Hepatocyte (in vitro differentiated cells): ENCODE measurements around the gene STAP2. TPM values are rescaled to one million over a fixed set of nuclear protein-coding genes. Genes with fewer than 3 reads are reported as not detected.

ENCODE experiments used
- DNase-seq: peaks from one replicate; pipeline ENCODE4 v3.0.0-alpha.2; 2016; ENCODE audit warnings: low spot score
- H2AFZ ChIP-seq: fragments of 200-600 bp; sonication (generic); 2 replicates; pipeline ENCODE4 v1.6.0; 2016; ENCODE audit warnings: antibody characterized with exemption, mild to moderate bottlenecking
- H3K27ac ChIP-seq: fragments of 200-600 bp; sonication (generic); 2 replicates; pipeline ENCODE4 v1.5.1; 2016; ENCODE audit warnings: mild to moderate bottlenecking
- H3K27me3 ChIP-seq: fragments of 200-600 bp; sonication (generic); 2 replicates; pipeline ENCODE4 v1.6.1; 2016
- H3K36me3 ChIP-seq: fragments of 200-600 bp; sonication (generic); replicated peaks from 2 replicates; pipeline ENCODE4 v1.5.1; 2016; ENCODE audit warnings: low read depth; ENCODE audit not compliant: insufficient read depth
- H3K4me1 ChIP-seq: fragments of 200-600 bp; sonication (generic); 2 replicates; pipeline ENCODE4 v1.5.1; 2016; ENCODE audit warnings: mild to moderate bottlenecking, moderate library complexity; ENCODE audit not compliant: insufficient read depth
- H3K4me2 ChIP-seq: fragments of 200-600 bp; sonication (generic); 2 replicates; pipeline ENCODE4 v1.6.0; 2016
- H3K4me3 ChIP-seq: fragments of 200-600 bp; sonication (generic); 2 replicates; pipeline ENCODE4 v1.5.1; 2016; ENCODE audit warnings: mild to moderate bottlenecking
- H3K79me2 ChIP-seq: fragments of 200-600 bp; sonication (generic); 2 replicates; pipeline ENCODE4 v1.6.0; 2017; ENCODE audit warnings: mild to moderate bottlenecking
- H3K9me2 ChIP-seq: fragments of 200-600 bp; sonication (generic); replicated peaks from 2 replicates; pipeline ENCODE4 v1.6.0; 2017; ENCODE audit warnings: mild to moderate bottlenecking; ENCODE audit not compliant: insufficient read depth
- H3K9me3 ChIP-seq: fragments of 200-600 bp; sonication (generic); 2 replicates; pipeline ENCODE4 v1.5.1; 2016; ENCODE audit warnings: low read depth, mild to moderate bottlenecking
- H4K20me1 ChIP-seq: fragments of 200-600 bp; sonication (generic); 2 replicates; pipeline ENCODE4 v1.6.0; 2016; ENCODE audit warnings: mild to moderate bottlenecking; ENCODE audit not compliant: insufficient read depth, poor library complexity, severe bottlenecking
- EZH2 ChIP-seq: fragments of 200-600 bp; sonication (generic); IDR thresholded peaks from 2 replicates; pipeline ENCODE4 v1.6.1; 2016; ENCODE audit warnings: antibody characterized with exemption, mild to moderate bottlenecking, borderline replicate concordance
- EZH2phosphoT487 ChIP-seq: fragments of 200-600 bp; sonication (generic); IDR thresholded peaks from one replicate; pipeline ENCODE4 v1.6.1; 2018; ENCODE audit warnings: antibody characterized with exemption, mild to moderate bottlenecking, low read depth, moderate library complexity; ENCODE audit not compliant: unreplicated experiment, severe bottlenecking
- WGBS: methylation state at CpG from one replicate; pipeline ENCODE4 v1.1.6; 2016; ENCODE audit warnings: low lambda C conversion rate; ENCODE audit errors: missing lambda C conversion rate; 5-methylcytosine and 5-hydroxymethylcytosine counted together
- polyA plus RNA-seq: library from polyadenylated mRNA; unstranded; fragments of >200 nt; fragmentation: Nextera tagmentation; extraction: Ambion mirVana; gene quantifications from 2 replicates; pipeline ENCODE4 v1.2.1, GENCODE V29; 2016
- total RNA-seq: library from RNA; depleted of rRNA; stranded (reverse); fragments of >200 nt; gene quantifications from 2 replicates; pipeline ENCODE4 v1.2.3, GENCODE V29; 2014
- TF ChIP-seq, protein P1 (sequence below): fragments of 200-600 bp; sonication (generic); IDR thresholded peaks from 2 replicates; pipeline ENCODE4 v1.5.1; 2016; ENCODE audit warnings: antibody characterized with exemption, mild to moderate bottlenecking; ENCODE audit not compliant: poor library complexity

STAP2 gene, protein sequence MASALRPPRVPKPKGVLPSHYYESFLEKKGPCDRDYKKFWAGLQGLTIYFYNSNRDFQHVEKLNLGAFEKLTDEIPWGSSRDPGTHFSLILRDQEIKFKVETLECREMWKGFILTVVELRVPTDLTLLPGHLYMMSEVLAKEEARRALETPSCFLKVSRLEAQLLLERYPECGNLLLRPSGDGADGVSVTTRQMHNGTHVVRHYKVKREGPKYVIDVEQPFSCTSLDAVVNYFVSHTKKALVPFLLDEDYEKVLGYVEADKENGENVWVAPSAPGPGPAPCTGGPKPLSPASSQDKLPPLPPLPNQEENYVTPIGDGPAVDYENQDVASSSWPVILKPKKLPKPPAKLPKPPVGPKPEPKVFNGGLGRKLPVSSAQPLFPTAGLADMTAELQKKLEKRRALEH
- total RNA-seq (27.5 and 28.1 TPM in 2 replicates), polyA plus RNA-seq (34.4 and 45.2 TPM in 2 replicates)

DNA sequence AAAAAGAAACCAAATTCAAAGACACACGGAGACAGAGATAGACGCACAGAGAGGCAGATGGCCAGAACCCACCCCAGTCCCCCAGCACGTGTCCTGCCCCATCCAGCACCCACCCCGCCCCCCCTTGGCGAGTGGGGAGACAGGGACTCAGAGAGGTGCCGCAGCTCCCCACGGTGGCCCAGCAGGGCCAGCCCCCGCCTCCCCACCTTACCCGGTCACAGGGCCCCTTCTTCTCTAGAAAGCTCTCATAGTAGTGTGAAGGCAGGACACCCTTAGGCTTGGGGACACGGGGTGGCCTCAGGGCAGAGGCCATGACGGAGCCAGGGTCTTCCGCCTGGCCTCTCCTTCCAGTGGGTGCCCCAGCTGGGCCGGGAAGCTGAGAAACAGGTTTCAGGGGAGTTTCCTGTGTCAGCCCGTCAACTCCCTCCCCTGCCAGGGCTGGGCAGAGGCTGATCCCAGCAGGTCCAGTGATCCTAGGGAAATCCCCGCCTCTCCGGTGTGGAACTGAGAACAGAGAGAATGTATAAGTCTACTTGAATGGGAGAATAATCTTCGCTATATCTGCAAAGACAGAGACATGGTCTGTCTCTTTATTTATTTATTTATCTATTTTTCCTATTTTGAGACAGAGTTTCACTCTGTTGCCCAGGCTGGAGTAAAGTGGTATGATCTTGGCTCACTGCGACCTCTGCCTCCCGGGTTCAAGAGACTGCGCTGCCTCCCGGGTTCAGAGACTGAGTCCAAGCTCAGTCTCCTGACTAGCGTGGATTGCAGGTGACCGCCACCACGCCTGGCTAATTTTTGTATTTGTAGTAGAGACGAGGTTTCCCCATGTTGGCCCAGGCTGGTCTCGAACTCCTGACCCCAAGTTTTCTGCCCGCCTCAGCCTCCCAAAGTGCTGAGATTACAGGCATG lies at the start of gene STAP2:
STAP2 (minus strand) TSS at position 387 of the 915 bp plus-strand sequence; CDS start at position 313, 74 bp downstream.
- Histone ChIP-seq H3K27ac (peak within 1 kb of the TSS; percentile 85), H3K79me2 (no peaks in the 10 kb centered on the region), H3K4me3 (peak within 1 kb of the TSS; percentile 16), H3K27me3 (no peaks in the 10 kb centered on the region), H3K9me2 (no peaks in the 10 kb centered on the region), H3K36me3 (no peaks in the 10 kb centered on the region), H2AFZ (peak within 1 kb of the TSS; percentile 46), H3K4me1 (peaks cover 23% of the 10 kb centered on the region), H4K20me1 (no peaks in the 10 kb centered on the region), H3K4me2 (peak within 1 kb of the TSS; percentile 73), H3K9me3 (no peaks in the 10 kb centered on the region)
- DNase-seq = peak; percentile 86
- TF ChIP-seq EZH2phosphoT487 (no peak), EZH2 (no peak)
- TF ChIP-seq, protein P1, sequence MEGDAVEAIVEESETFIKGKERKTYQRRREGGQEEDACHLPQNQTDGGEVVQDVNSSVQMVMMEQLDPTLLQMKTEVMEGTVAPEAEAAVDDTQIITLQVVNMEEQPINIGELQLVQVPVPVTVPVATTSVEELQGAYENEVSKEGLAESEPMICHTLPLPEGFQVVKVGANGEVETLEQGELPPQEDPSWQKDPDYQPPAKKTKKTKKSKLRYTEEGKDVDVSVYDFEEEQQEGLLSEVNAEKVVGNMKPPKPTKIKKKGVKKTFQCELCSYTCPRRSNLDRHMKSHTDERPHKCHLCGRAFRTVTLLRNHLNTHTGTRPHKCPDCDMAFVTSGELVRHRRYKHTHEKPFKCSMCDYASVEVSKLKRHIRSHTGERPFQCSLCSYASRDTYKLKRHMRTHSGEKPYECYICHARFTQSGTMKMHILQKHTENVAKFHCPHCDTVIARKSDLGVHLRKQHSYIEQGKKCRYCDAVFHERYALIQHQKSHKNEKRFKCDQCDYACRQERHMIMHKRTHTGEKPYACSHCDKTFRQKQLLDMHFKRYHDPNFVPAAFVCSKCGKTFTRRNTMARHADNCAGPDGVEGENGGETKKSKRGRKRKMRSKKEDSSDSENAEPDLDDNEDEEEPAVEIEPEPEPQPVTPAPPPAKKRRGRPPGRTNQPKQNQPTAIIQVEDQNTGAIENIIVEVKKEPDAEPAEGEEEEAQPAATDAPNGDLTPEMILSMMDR = no peak
- 53% methylated on average over 24 of the region's 27 CpGs for WGBS

GRCh38 chr19:4386041-4386782 lies 47.6 kb upstream of the STAP2 start:
- Histone ChIP-seq H3K27ac (peak overlapping the region; percentile 81), H3K4me1 (peaks cover 39% of the 10 kb centered on the region), H3K4me2 (no peak overlapping the region), H3K79me2 (peaks cover 90% of the 10 kb centered on the region), H3K9me2 (no peaks in the 10 kb centered on the region), H3K9me3 (no peaks in the 10 kb centered on the region), H4K20me1 (peaks cover 35% of the 10 kb centered on the region), H3K4me3 (no peak overlapping the region), H3K27me3 (no peaks in the 10 kb centered on the region), H3K36me3 (no peaks in the 10 kb centered on the region), H2AFZ (no peak overlapping the region)
- no peak for DNase-seq
- TF ChIP-seq EZH2phosphoT487 (no peak), EZH2 (no peak)
- TF ChIP-seq, protein P1 = no peak
- 94% methylated on average over 13 of the region's 13 CpGs for WGBS

DNA sequence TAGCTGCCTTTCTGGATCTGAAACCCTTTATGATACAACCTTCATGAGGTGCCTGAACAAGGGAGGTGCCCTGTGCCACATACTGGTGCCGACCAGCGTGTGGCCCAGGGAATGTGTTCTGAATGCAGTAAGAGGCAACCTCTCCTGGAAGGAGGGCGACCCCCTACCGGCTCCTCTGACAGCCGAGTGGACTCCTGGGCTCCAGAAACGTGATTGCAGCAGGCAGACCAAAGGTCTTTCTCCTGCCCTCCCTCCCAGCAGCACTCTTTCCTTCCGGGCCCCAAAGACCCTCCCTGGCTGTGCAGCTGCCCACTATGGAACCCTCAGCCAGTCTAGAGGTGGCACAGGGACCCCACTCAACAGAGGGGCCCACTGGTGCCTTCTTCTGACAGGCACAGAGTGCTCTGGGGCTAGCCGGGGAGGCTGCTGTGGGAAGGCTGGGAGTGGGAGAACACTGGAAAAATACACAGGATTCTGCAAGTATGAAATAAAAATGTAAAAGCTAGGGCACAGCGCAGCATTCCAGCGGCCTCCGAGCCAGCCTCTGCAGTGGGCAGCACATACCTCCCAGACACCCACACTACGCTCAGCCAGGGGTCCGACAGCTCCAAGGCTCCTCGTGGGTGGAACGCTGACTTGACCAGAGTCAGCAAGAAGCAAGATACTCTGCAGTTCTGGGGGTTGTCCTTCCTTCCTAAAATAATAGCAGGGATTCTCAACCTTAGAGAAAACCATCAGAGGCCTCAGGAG lies 46.8 kb upstream of the STAP2 start:
- Histone ChIP-seq H2AFZ (no peak overlapping the region), H3K27ac (peak overlapping the region; percentile 81), H3K4me1 (peaks cover 31% of the 10 kb centered on the region), H3K4me3 (no peak overlapping the region), H3K27me3 (no peaks in the 10 kb centered on the region), H3K9me2 (no peaks in the 10 kb centered on the region), H3K36me3 (no peaks in the 10 kb centered on the region), H3K4me2 (peak overlapping the region; percentile 56), H4K20me1 (peaks cover 36% of the 10 kb centered on the region), H3K79me2 (peaks cover 91% of the 10 kb centered on the region), H3K9me3 (no peaks in the 10 kb centered on the region)
- TF ChIP-seq, protein P1 = no peak
- TF ChIP-seq EZH2 (no peak), EZH2phosphoT487 (no peak)
- WGBS = 84% methylated on average over 15 of the region's 15 CpGs
- no peak for DNase-seq
